ENCODE results near the gene MROH2A. TPM values are rescaled to one million over a fixed set of nuclear protein-coding genes. Genes with fewer than 3 reads are reported as not detected.

Gene MROH2A
- total and polyA plus RNA-seq, 8 donors = 1.1 to 4.0 (median 1.4) TPM; not detected in 5

- Histone ChIP-seq H3K9me3 (no peaks in the 10 kb centered on the region), H3K27me3 (no peaks in the 10 kb centered on the region), H3K4me1 (no peaks in the 10 kb centered on the region), H3K27ac (no peak overlapping the region), H3K36me3 (peaks cover 0 to 45% (median 0%) of the 10 kb centered on the region in 4 donors), H3K4me3 (no peak overlapping the region)
- DNase-seq = peak in 1 of 2 donors; percentile 23
- no peak for TF ChIP-seq POLR2AphosphoS5 (IDR thresholded peaks at IDR 0.05)
- no peak for TF ChIP-seq CTCF (IDR thresholded peaks at IDR 0.05)
- TF ChIP-seq EP300 (IDR thresholded peaks at IDR 0.05) = no peak
- TF ChIP-seq POLR2A (IDR thresholded peaks at IDR 0.05) = no peak
- 85 to 89% (median 88%) methylated on average over 12 of the region's 12 CpGs for WGBS, 5 donors
- intact Hi-C loops (cut with DNase I; ENCODE audit: low total_unique reads) = no loop called here
Measured at GRCh38 chr2:233838726-233839446, 60.8 kb downstream of the MROH2A start.

GRCh38 chr2:233839447-233839820, 61.3 kb downstream of the MROH2A start:
- Histone ChIP-seq H3K27ac (no peak overlapping the region), H3K9me3 (no peaks in the 10 kb centered on the region), H3K36me3 (peaks cover 0 to 49% (median 0%) of the 10 kb centered on the region in 4 donors), H3K27me3 (no peaks in the 10 kb centered on the region), H3K4me3 (no peak overlapping the region), H3K4me1 (no peaks in the 10 kb centered on the region)
- no peak for DNase-seq
- intact Hi-C loops (cut with DNase I; ENCODE audit: low total_unique reads) = no loop called here
- TF ChIP-seq EP300 (IDR thresholded peaks at IDR 0.05) = no peak
- TF ChIP-seq CTCF (IDR thresholded peaks at IDR 0.05) = no peak
- no peak for TF ChIP-seq POLR2A (IDR thresholded peaks at IDR 0.05)
- no peak for TF ChIP-seq POLR2AphosphoS5 (IDR thresholded peaks at IDR 0.05)
- 93 to 99% (median 97%) methylated on average over 10 of the region's 10 CpGs for WGBS, 5 donors

GRCh38 chr2:233840520-233840919, 62.4 kb downstream of the MROH2A start:
- 95 to 98% (median 96%) methylated on average over 8 to 9 of the region's 9 CpGs for WGBS, 5 donors
- Histone ChIP-seq H3K4me3 (no peak overlapping the region), H3K27me3 (no peaks in the 10 kb centered on the region), H3K36me3 (peaks cover 0 to 55% (median 0%) of the 10 kb centered on the region in 4 donors), H3K4me1 (no peaks in the 10 kb centered on the region), H3K27ac (no peak overlapping the region), H3K9me3 (no peaks in the 10 kb centered on the region)
- peak in 1 of 2 donors; percentile 15 for DNase-seq
- intact Hi-C loops (cut with DNase I; ENCODE audit: low total_unique reads) = no loop called here
- TF ChIP-seq POLR2AphosphoS5 (IDR thresholded peaks at IDR 0.05) (no peak), POLR2A (IDR thresholded peaks at IDR 0.05) (no peak), EP300 (IDR thresholded peaks at IDR 0.05) (no peak), CTCF (IDR thresholded peaks at IDR 0.05) (no peak)

- Histone ChIP-seq H3K36me3 (peaks cover 0 to 49% (median 0%) of the 10 kb centered on the region in 4 donors), H3K27ac (no peak overlapping the region), H3K9me3 (no peaks in the 10 kb centered on the region), H3K4me3 (no peak overlapping the region), H3K27me3 (no peaks in the 10 kb centered on the region), H3K4me1 (no peaks in the 10 kb centered on the region)
- TF ChIP-seq POLR2A (IDR thresholded peaks at IDR 0.05) = no peak
- no peak for TF ChIP-seq POLR2AphosphoS5 (IDR thresholded peaks at IDR 0.05)
- no peak for TF ChIP-seq CTCF (IDR thresholded peaks at IDR 0.05)
- no peak for TF ChIP-seq EP300 (IDR thresholded peaks at IDR 0.05)
- peak in 1 of 2 donors; percentile 19 for DNase-seq
- 90 to 97% (median 97%) methylated on average over 11 of the region's 11 CpGs for WGBS, 5 donors
- intact Hi-C loops (cut with DNase I; ENCODE audit: low total_unique reads) = no loop called here
Measured at GRCh38 chr2:233841183-233841582, 63.1 kb downstream of the MROH2A start.

Measured in stomach (tissue), 9 donors.